ENCODE data around the gene TACC2. TPM values are rescaled to one million over a fixed set of nuclear protein-coding genes. Genes with fewer than 3 reads are reported as not detected.

Gene TACC2
- total RNA-seq, 1 donor from 2014 or later: 9.7 TPM

DNA sequence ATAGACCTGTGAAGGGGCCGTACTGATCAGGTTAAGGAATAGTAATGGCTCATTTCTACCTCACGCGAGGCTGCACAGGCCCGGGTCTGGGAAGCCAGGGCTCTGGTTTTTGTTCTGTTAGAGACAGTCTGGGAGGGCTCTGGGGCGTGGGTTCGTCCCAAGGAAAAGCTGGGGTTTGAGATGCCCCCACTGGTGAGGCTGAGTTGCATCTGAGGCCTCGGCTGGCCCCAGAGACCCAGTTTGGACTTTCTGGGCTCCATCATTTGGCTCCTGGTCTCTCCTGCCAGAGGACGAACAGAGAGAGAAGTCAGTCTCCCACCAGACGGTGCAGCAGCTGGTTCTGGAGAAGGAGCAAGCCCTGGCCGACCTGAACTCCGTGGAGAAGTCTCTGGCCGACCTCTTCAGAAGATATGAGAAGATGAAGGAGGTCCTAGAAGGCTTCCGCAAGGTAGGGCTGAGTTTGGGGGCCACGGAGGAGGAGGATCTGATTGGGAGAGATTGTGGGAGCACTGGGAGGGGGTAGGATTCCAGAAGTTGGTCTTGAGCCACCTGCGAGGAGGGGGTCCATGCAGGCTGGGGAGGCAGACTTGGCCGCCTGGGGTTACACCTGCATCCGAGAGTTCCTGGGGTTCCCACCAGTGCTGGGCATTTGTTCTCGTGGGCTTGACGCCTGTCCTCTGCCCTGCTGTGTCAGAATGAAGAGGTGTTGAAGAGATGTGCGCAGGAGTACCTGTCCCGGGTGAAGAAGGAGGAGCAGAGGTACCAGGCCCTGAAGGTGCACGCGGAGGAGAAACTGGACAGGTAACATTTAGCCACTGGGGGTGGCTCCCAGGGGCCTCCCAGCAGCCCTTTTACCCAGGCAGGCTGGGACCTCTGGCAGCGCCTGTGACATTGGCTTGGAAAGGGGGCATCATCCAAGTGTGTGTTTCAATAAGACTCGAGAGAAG is 259.7 kb downstream of the TACC2 start:
- no peak for DNase-seq (ENCODE audit: low read depth, low spot score)

DNA sequence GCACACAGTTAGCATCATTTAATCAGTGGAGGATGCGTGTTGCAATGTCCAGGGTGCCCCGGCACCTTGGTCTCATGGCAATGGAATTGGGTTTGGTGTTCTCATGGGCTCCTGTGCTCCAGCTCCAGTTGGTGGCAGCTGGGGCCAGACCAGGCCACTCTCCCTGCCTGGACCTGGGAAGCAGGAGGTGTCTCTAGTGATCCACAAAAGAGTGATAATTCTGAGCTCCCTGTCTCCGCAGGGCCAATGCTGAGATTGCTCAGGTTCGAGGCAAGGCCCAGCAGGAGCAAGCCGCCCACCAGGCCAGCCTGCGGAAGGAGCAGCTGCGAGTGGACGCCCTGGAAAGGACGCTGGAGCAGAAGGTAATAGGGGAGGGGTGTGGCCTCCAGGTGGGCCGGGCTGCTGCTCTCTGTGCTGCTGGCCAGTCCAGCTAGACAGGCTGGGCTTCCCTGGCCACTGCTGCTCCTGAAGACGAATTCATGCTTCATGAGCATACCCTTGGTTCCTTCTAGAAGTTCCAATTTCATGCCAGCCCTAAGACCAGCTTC is 260.4 kb downstream of the TACC2 start:
- no peak for DNase-seq (ENCODE audit: low read depth, low spot score)

DNA sequence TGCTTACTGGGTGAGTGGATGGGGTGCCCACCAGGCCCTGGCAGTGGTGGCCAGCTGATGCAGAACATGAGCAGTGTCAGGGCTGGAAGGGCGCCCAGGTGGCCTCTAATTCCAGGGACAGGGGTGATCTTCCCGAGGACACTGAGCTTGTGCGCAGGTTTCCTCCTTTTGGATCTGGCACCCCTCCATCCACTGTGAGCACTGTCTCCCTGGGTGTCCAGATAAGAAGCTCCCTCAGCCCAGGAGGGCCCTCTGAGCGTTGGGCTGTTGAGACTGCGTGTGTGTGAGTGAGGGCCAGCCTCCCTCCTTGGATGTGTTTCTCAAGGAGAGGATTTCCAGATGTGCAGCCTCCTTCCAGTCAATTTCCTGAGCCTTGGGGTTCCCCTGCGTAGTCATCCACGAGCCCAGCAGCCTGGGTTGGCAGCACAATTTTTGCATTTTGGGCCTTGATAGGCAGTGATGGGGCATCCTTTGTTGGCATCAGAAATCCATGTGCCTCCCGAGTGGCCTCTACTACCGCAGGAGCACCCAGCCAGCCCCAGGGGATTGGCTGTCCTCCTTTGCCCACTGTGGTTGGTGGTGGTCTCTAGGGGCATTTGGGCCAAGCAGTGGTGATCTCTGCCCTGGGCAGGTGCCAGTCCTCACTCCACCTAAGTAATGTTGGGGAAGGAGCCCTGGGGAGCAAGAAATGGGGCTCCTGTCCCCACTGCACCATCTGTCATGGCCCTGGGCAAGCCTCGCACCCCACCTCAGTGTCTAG is 261.2 kb downstream of the TACC2 start:
- no peak for DNase-seq (ENCODE audit: low read depth, low spot score)

DNA sequence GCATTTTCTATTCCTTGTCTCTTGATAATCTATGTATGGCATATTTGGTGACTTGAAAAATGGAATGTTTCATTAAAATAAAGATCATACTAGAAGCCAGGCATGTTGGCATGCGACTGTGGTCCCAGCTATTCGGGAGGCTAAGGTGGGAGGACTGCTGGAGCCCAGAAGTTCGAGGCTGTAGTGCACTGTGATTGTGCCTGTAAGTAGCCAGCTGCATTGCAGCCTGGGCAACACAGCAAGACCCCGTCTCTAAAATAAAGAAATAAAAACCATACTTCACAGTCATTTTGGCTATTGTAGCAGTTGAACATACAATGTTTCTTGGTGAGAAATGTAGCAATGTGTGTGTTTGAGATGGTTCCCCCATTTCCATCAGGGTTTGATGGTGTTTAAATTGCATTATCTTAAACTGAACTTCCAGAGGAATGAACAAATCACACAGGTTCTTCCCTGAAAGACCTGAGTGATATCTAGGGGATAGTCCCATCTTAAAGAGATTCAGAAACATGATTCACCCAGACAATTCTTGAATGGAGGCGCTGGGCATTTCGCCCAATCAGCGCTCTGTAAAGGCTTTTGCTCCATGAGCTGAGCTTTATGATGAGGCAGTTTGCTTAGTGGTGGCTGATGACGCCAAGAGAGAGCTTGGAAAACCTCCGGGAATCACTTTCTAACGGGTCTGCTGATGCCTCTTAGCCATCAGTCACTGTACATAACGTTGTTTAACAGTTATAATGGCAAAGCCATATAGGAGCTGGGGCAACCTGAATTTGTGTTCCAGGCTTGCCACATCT is 262.7 kb downstream of the TACC2 start:
- no peak for DNase-seq (ENCODE audit: low read depth, low spot score)

DNA sequence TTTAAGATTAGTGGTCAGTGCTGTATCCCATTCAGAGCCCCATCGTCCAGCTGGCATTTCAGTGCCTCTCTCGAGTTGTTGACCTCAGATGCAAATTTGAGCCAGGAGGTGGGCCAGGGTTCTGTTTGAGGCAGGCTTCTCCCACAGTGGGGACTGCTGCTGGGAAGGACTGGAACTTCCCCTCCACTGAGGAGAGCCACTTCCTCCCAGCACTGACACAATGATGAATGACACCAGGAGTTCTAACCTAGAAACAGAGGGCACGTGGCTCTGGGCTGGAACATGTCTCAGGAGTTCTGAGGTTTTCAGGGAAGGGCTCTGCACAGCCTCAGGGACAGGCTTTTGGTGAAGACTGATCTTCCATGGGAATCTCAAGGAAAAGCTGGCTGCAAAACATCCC is 263.8 kb downstream of the TACC2 start:
- no peak for DNase-seq (ENCODE audit: low read depth, low spot score)

DNA sequence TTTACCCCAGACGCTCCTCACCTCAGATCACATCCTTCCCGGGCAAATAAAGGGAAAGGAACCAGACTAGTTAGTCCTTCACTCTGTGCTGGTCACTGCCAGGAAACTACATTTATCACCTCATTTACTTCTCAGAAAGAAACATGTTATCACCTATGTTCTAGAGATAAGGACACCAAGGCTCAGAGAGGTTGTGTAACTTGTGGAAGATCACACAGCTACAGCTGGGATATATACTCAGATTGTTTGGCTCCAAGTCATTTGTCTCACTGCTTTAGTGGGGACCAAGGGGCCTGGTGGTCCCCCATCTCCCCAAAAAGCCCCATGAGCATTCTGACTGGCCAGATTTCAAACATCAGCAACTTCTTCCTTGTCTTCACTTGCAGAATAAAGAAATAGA is 264.6 kb downstream of the TACC2 start:
- DNase-seq (ENCODE audit: low read depth, low spot score): no peak

DNA sequence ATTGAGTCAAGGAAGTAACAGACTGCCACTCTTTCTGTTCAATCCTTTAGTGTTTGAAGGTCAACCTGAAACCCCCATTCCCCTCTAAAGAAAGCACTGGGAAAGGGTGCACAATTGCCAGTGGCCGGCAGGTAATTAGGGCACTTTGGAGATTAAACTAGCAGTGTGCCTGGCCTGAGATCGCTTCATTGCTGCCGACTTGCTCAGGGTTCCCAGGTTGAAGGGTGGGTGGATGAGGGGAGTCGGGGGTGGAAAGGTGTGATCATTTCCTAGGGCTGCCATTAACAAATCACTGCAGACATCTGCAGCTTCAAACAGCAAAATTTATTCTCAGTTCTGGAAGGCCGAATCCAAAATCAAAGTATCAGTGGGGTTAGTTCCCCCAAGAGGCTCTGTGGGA is 265.9 kb downstream of the TACC2 start:
- DNase-seq (ENCODE audit: low read depth, low spot score): no peak

DNA sequence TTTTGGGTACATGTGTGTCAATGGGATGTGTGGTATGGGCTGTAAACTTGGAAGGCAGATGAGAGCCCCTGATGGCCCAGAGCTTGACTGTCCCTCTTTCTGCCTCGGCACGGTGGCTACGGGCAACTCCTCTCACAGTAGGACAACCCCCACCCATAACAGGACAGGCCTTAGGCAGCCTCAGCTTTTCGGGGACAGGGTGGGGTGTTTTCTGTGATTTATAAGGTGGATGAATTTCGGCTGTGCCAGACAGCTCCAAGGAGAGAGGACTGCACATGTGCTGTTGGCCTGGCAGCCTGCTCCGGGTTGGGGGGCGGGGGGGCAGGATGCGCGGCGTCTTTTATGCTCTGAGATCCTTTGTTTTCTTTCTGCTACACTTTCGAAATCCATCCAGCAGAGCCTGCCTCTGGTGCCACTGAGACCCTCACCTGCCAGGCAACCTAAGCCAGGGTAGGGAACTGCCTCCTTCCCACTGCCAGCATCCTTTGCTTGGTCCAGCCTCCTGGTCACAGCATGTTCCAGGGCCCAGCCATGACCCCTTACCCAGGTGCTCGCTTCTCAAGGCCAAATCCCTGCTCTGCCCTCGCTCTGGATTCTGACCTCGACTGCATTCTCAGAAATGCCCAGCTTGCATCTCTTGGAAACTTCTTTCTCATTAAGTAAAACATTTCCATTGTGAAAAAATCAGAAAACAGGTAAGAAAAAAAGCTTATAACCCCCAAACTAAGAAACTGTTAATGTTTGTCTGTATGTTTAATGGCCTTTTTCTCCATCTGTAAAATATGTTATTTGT is 266.7 kb downstream of the TACC2 start:
- DNase-seq (ENCODE audit: low read depth, low spot score): no peak

DNA sequence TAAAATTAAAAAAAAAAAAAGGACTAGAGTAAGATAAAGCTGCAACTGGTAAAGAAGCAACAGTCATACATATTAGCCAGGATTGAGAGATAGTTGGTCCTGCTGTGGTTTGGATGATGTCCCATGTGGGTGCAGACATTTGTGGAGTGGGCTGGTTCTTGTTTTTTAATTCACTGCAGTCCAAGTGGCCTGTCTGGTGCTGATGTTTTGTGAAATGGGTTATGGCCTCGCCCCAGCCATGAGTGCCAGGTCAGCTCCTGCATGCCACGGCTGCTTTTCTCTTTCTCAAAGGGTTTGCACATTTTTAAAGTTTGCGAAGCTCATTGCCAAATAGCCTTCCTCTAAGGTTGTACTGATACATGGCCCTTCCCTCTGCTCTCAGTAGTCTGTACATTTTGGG is 268.1 kb downstream of the TACC2 start:
- DNase-seq (ENCODE audit: low read depth, low spot score): no peak

DNA sequence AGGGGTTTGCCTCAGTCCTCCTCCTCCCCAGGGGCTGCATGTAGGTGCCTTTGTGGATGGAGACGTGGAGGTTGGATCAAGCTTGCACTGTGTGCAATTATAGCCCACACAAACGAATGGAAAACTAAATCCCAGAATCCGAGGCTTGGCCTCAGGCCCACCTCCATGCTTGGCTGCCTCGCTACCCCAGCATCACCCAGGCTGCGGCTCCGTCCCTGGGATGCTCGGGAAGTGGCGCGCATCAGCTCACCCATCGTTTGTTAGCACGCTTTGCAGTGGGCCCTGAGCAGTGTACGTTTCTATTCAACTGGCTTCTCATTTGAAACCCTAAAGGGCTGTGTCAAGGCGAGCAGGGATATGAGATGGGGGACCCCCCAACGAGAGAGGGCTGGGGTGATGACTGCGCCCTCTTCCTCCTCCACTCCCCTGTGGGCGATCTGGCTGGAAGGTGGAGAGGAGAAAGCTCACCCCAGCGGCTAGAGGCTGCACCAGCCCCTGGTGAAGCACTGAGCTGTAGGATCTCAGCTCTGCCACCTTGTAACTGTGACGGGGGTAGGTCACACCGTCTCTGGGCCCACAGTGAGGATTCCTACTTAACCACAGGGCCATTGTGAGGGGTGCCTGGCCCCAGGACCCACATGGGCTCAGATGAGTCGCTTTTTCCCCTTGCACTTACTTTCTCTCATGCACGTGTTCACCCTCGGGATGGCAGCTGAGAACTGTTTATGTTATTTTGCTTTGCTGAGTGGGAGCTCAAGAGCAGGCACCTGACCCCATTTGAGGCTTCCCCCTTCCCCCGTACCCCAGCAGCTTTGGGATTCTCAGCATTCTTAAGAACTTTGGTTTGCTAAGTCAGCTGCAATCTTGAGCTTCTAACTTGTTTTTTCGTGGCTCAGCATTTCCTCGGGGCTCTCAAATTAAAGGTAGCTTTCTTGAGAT is 269.4 kb downstream of the TACC2 start:
- no peak for DNase-seq (ENCODE audit: low read depth, low spot score)

DNA sequence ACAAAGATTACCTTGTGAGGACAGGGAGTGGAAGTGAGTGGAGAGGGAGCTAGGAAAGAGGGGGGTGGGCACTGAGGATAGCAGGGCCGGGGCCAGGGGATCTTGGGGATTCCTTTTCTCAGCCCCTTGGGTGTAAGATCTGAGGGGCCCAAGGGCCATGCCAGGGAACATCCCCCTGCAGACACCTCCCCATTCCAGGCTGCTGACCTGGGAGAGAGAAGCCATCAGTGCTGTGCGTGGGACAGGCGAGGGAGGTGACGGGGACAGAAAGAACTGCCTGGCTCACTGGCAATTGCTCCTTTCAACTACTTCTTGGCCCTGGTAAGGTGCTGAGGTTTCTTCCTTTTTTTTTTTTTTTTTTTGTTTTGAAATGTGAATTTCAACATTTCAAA is 270.1 kb downstream of the TACC2 start:
- no peak for DNase-seq (ENCODE audit: low read depth, low spot score)

DNA sequence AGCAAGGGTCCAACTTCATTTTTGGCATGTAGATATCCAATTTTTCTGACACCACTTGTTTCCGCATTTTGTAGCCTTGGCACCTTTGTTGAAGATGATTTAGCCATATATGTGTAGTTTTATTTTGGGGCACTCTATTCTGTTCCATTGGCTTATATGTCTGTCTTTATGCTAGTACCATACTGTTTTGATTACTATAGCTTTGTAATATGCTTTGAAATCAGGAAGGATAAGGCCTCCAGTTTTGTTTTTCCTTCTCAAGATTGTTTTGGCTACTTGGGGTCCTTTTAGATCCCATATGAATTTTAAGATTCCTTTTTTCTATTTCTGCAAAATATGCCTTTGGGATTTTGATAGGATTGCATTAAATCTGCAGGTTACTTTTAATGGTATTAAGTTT is 272.6 kb downstream of the TACC2 start:
- no peak for DNase-seq (ENCODE audit: low read depth, low spot score)

DNA sequence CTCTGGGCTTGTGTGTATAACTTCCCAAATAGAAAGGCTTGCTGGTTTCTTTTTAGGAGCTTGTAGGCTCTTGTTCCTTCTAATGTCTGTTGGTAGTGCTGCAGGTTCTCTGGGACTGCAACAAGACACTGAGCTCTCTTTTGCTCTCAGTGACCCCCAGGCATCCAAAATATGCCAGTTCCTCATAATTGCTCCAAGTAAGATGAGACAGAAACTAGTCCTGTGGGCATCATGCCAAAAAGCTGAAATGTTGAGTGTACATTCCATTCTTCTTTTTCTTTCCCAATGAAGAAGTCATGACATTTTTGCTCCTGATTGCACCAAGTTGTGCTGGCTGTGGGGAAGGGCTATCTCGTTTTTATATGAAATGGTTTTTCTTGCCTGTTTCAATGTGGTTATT is 275.0 kb downstream of the TACC2 start:
- no peak for DNase-seq (ENCODE audit: low read depth, low spot score)

DNA sequence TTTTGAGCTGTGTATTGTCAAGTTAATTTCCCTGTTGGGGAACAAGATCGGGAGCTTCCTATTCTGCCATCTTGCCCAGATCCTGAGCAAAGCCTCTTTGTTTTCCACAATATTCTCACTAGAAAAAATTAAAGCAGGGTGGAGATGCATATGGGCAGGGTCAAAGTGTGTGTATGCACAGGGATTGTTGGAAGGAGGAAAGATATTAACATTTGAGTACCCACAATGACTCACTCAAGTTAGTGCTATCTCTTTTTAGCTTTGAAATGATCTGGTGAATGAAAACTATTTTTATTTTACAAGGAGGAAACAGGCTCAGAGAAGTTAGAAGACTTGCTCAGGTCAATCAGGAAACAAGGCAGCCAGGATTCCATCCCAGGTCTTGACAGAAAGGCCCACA is 275.5 kb downstream of the TACC2 start:
- DNase-seq (ENCODE audit: low read depth, low spot score): no peak

DNA sequence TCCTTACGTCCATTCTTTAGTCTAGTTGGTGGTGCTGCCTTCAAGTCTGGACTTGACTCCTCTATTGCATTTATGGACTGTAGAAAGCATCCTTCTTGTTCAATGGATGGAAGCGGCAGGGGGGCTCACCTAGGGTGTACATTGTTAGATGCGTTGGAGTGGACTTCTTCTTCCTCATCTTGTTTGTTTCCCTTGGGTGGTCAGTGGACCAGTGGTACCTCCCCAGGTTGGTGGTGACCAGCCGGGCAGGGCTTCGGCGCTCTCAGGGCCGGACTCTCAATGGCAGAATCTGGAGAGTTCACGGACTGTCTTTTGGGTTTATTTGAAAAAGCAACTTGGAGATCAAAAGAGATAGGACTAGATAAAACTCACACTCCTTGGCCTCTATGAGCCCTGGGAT is 276.0 kb downstream of the TACC2 start:
- no peak for DNase-seq (ENCODE audit: low read depth, low spot score)

DNA sequence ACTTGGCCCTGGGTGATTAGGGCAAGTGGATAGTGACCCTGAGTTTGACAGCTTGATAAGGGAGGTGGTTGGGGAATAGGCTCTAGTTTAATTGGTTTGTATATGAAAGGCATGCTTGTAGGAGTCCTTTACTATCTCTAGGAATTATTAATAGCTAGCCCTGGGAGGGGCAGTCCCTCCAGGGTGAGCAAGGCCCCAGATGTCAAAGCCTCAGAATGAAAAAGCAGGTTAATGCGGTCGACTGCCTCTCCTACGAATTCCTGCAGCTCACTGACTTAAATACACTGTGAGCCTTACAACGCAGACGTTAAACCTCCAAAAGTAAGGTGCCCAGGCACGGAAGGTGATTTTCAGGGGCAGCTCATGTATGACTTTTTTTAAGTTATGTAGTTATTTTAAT is 276.9 kb downstream of the TACC2 start:
- DNase-seq (ENCODE audit: low read depth, low spot score): no peak

DNA sequence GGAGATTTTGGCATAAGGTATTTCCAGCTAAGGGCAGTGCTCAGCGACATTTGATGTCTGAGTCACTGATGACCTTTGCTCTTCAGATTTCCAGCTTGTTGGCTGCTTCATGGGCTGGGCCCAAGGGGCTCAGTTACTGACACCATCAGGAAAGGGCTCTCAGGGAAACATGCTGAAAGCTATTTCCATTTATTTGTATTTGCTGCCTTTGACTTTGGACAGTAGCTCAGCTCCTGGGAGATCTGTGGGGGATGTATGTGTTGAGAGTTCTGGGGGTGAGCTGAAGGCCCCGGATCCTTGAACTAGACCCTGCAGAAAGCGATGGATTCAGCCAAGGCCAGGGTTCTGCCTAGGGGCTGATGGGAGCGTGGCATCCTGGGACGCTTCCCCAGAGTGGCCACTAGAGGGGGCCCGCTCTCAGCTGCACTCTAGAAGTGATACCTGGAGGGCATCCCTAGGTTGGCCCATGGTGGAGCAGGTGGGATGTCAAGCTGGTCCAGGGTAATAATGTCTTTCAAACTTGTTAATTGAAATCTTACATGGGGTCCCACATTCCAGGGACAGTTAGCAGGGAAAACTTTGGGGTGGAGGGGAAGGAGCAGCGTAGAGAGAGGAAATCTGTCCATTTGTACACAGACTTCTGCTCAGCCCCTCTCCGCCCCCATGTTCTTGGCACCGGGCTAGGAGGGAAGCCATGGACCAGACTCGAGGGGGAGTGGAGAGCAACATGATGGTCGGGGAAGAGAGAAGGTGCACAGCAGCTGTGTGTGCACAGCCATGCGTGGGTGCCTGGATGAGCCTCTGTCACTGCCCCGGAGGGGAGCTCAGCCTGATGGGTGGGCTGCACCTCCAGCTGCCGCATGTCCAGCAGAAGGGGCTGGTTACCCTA is 279.1 kb downstream of the TACC2 start:
- no peak for DNase-seq (ENCODE audit: low read depth, low spot score)

DNA sequence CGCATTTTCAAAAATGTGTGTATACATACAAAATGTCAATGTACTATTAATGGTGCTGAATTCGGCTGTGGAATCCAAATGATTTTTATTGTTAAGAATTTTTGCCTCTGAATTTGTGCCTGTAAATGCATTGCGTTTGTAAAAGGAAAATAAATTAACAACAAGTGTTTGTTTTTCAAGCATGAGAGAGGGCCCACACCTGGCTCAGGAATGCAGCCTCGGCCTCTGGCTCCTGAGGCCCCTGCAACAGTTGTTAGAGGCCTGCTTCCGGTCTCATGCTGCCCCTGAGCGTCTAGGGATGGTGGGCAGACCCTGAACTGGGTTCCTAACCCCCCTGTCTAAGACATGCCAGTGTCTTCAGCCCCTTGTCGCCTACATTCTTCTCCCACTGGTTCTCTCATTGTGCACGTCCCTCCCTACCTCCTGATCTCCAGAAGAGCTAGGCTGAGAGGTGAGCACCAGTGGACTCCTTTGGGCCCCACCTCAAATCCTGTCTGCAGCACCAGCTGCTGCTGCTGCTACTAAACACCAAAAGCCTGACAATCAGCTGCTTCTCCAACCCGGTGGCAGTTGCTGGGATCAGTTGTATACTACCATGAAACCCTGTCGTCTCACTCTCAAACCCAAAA is 280.2 kb downstream of the TACC2 start:
- no peak for DNase-seq (ENCODE audit: low read depth, low spot score)

Measured in pulmonary artery endothelial cell (primary cell).